Brain microvascular endothelial cell (primary cell): ENCODE data around the gene ZP3.
"Not testable (repeated sequence)": the region's sequence is repeated elsewhere in the genome, so short reads cannot be mapped to it uniquely, and the experiment has no call there.

Experiments used
- DNase-seq: peaks from one replicate; pipeline ENCODE4 v3.0.0-alpha.2; 2020
- H3K27ac ChIP-seq: fragments of 250-450 bp; sonication (Bioruptor Pico); 2 replicates; pipeline ENCODE4 v1.5.1; 2020; ENCODE audit warnings: mild to moderate bottlenecking, moderate library complexity
- H3K27me3 ChIP-seq: fragments of 250-450 bp; sonication (Bioruptor Pico); replicated peaks from 2 replicates; pipeline ENCODE4 v1.5.1; 2020; ENCODE audit warnings: mild to moderate bottlenecking
- H3K36me3 ChIP-seq: fragments of 250-450 bp; sonication (Bioruptor Pico); replicated peaks from 2 replicates; pipeline ENCODE4 v1.5.1; 2020; ENCODE audit warnings: mild to moderate bottlenecking
- H3K4me3 ChIP-seq: 2 replicates; pipeline ENCODE4 v1.5.1; 2011; ENCODE audit warnings: low read depth, mild to moderate bottlenecking, control low read depth, low read length, moderate library complexity
- CTCF ChIP-seq: IDR thresholded peaks from 2 replicates; pipeline ENCODE4 v1.5.1; 2011; ENCODE audit warnings: low read depth, mild to moderate bottlenecking, moderate library complexity, low read length, control low read depth, inconsistent platforms; ENCODE audit errors: missing control alignments
- in situ Hi-C: cut with HindIII; loops from 2 replicates; pipeline ENCODE4 v1.10.0; 2017; ENCODE audit warnings: low sequenced_read_pairs, low pct_ligation_motif_present

Gene ZP3

GRCh38 chr7:76394957-76395356, 29.8 kb upstream of the ZP3 start:
- TF ChIP-seq CTCF, result no peak
- Histone ChIP-seq H3K27me3 (no peaks in the 10 kb centered on the region), H3K27ac (no peak overlapping the region), H3K36me3 (no peaks in the 10 kb centered on the region), H3K4me3 (no peak overlapping the region)
- in situ Hi-C loops, result no loop called here
- DNase-seq, result no peak

- H3K27me3 ChIP-seq, DNase-seq, H3K36me3 ChIP-seq, H3K27ac ChIP-seq, in situ Hi-C loops, H3K4me3 ChIP-seq: not testable (repeated sequence)
Measured at GRCh38 chr7:76395605-76395964, 29.2 kb upstream of the ZP3 start.

- H3K27me3 ChIP-seq, result no peaks in the 10 kb centered on the region
- in situ Hi-C loops, result no loop called here
- H3K36me3 ChIP-seq, result no peaks in the 10 kb centered on the region
- TF ChIP-seq CTCF, result no peak
- no peak overlapping the region for H3K27ac ChIP-seq
- no peak overlapping the region for H3K4me3 ChIP-seq
- DNase-seq, result no peak
Measured at GRCh38 chr7:76395965-76396726, 28.6 kb upstream of the ZP3 start.

- no peak overlapping the region for H3K4me3 ChIP-seq
- H3K36me3 ChIP-seq, result no peaks in the 10 kb centered on the region
- in situ Hi-C loops, result no loop called here
- no peak overlapping the region for H3K27ac ChIP-seq
- no peaks in the 10 kb centered on the region for H3K27me3 ChIP-seq
- no peak for TF ChIP-seq CTCF
- no peak for DNase-seq
Measured at GRCh38 chr7:76396864-76397263, 27.9 kb upstream of the ZP3 start.

GRCh38 chr7:76397409-76398183, 27.2 kb upstream of the ZP3 start:
- Histone ChIP-seq H3K36me3 (no peaks in the 10 kb centered on the region), H3K4me3 (peak overlapping the region; percentile 50), H3K27me3 (no peaks in the 10 kb centered on the region), H3K27ac (no peak overlapping the region)
- DNase-seq, result peak; percentile 59
- in situ Hi-C loops, result no loop called here
- TF ChIP-seq CTCF, result no peak

GRCh38 chr7:76400248-76400647, 24.5 kb upstream of the ZP3 start:
- Histone ChIP-seq H3K4me3 (no peak overlapping the region), H3K36me3 (no peaks in the 10 kb centered on the region), H3K27ac (no peak overlapping the region), H3K27me3 (no peaks in the 10 kb centered on the region)
- TF ChIP-seq CTCF, result no peak
- in situ Hi-C loops, result no loop called here
- DNase-seq, result no peak

GRCh38 chr7:76403097-76403496, 21.7 kb upstream of the ZP3 start:
- DNase-seq, H3K4me3 ChIP-seq, in situ Hi-C loops, H3K36me3 ChIP-seq, H3K27ac ChIP-seq, H3K27me3 ChIP-seq: not testable (repeated sequence)
